ENCODE measurements around the gene ARL5A.
A peak's percentile ranks its signal among the peaks of the same experiment; 100 is the strongest.

The ARL5A gene

DNA sequence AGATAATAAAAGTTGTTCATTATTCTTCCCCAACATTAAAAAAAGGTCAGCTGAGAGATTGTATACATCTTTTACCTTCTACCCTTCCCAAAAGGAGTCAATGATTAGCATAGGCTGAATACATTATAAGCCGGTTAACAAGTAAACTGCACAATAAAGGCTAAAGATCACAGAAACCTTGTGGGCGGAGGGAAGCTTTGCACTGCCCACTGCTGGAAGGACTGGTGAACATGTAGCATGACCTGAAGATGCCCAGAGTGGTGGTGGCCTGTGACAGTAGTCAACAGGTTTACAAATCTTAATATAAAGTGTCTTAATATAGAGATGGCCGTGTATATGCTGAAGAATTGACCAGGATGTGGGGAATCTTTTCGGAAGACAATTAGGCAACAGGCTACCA, 35.6 kb downstream of the ARL5A start:
- DNase-seq: peak; percentile 49

DNA sequence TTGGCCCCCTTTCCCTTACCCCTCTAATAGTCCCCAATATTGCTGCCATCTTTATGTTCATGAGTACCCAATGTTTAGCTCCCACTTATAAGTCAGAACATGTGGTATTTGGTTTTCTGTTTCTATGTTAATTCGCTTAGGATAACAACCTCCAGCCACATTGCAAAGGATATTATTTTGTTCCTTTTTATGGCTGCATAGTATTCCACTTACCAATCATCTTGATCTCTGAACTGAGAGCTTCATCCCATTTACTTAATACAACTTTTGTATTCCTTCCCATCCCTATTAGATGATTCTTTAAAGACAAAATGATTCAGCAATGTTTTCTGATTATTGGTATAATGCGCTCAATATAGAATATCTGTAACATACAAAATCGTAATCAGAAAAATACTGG, 36.7 kb downstream of the ARL5A start:
- no peak for DNase-seq

DNA sequence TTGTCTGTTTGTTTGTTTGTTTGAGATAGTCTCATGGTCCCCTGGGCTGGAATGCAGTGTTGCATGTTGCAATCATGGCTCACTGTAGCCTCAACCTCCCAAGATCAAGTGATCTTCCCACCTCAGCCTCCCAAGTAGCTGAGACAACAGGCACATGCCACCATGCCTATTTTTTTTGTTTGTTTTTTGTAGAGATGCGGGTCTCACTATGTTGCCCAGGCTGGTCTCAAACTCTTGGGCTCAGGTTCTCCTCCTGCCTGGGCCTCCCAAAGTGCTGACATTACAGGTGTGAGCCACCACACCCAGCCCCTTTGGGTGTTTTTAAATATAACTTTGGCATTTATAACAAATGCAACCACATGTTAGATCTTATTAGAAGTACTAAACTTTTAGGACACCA, 37.5 kb downstream of the ARL5A start:
- no peak for DNase-seq

DNA sequence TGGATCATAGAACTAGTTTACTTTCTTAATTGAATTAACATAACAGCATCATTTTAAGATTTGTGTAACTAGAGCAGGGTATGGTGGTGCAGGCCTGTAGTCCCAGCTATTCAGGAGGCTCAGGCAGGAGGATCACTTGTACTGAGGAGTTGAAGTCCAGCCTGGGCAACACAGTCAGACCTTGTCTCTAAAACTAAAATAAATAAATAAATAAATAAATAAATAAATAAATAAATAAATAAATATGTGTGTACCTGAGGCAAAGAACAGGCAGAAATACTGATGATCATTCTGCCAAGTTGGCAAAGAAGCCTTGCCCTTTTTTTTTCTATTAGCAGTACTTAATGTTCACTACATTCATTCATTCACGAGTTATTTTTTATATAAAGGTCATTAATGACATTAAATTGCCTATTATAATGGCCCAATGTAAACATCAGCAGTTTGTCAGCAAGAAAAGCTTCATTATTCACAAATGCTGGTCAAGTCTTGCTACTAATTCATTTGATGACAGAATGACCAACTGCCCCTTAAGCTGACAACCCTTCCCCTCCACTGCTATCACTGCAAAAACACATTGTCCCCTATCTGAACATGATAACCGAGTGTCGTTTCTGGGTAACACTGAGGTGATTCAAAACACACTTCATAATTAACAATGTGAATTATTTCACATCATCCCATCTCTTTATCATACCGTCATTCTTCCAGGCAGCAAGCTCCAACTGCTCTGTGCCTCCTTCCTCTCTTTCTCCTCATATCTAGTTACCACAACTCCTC, 39.0 kb downstream of the ARL5A start:
- peak; percentile 88 for DNase-seq

DNA sequence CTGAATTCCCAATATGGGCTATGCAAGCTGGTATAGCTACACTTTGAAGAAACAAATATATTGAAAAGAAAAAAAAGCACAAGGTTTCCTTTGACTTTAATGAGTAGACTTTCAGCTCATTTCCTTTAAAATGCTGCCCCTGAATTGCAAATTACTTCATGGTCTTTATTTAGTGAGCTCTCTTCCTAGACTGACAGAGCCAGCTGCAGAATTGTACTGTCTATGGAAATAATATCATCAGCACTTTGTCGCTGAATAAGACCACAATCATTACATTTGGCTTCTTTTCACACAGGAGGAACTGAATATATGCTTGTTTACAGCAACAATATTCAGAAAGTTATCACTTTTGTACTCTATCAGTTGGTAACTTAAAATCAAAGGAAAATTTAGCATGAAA, 41.7 kb downstream of the ARL5A start:
- no peak for DNase-seq

DNA sequence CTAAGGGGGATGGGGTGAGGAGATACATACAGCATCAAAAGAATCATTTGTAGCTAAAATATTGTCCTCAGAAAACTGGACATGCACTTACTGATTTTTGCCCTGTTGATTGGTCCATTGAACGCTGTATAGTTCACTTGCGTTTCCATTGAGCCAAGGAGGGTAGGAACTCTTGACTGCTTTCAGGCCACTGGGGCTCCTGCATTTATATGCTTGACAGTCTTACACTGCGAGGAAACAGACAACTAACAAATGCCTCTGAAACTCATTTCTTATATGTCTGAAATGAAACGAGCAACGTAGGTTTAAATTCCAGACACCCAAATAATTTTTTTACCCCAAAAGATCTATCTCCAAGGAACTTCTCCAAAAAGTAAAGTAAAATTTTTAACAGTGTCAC, 42.1 kb downstream of the ARL5A start:
- no peak for DNase-seq

DNA sequence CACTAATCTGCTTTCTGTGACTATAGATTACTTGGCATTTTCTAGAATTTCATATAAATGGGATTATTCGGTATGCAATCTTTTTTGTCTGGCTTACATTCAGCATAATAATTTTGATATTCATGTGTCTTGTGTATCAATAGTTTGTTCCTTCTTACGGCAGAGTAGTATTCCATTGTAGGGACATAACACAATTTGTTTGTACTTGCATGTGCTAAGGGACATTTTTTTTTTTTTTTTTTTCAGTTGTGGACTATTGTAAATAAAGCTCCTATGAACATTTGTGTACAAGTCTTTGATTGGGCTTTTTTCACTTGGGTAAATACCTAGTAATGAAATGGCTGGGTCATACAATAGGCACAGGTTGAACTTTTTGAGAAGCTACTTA, 45.1 kb downstream of the ARL5A start:
- no peak for DNase-seq

DNA sequence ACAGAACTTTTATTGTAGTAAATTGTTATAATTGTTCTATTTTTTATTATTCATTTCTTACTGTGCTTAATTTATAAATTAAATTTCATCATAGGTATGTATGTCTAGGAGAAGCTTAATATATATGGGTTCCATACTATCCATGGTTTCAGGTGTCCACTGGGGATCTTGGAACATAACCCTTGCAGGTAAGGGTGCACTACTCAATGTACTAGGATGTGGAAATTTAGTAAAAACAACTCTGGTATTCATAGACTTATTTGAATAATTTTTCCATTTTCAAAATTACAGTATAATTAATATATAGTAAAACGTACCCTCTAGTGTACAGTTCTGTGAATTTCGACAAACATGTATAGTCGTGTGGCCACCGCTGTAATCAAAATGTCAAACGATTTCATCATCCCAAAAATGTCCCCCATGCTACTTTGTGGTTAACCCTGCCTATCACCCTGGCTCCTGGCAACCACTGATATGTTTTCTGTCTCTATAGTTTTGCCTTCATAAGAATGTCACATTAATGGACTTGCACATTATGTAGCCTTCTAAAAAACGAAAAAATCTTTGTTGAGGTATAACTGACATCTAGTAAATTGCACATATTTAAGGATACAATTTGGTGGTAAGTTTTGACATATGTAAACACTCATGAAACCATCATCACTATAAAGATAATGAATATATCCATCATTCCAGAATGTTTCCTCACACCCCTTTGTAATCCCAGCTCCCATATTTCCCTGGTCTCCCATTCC, 45.7 kb downstream of the ARL5A start:
- DNase-seq: peak; percentile 91

DNA sequence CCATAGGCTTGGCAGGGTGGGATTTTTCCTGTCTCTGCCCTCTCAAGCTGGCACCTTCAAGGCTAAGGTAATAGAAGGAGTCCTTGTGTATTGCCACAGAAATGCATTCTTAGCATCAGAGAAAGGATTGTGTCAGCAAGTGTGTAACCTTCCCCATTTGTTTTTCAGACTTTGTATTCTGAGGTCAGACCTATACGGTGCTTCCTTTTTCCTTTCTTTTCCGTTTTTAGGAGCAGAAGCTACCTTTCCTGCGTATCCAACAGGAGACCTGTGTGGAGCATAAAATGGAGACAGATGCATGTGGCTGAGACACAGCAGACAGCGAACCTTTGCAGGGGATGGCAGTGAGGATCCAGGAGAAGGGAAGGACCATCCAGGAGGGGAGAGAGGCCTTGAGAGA, 46.6 kb downstream of the ARL5A start:
- DNase-seq: no peak

DNA sequence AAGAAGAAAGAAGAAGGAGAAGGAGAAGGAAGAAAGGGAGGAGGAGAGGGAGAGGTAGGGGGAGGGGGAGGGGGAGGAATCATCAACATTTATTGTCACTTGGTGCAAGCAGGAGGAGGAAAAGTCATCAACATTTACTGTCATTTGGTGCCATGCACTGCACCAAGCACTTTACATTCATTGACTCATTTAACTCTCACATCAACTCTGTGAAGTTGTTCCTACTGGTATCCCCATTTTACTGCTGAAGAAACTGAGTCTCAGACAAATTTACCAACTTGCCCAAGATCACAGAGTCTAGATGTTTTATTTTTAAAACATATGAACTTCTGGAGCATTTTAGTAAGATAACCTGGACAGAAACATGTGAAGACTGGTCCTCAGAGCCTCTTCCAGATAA, 47.3 kb downstream of the ARL5A start:
- DNase-seq: no peak

DNA sequence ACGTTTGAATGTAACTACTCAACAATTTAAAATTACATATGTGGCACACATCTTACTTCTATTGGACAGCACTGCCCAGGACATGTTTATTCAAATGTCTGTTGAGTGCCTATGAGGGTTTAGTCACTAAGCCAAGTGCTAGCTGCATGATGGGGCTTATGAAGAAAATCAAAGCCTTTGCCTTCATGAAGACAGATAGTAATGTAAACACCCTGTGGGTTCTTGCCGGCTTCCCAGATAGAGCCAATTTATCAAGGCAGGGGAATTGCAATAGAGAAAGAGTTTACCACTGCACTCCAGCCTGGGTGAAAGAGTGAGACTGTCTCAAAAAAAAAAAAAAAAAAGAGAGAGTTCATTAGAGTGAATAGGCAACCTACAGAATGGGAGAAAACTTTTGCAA, 50.3 kb downstream of the ARL5A start:
- DNase-seq: no peak

DNA sequence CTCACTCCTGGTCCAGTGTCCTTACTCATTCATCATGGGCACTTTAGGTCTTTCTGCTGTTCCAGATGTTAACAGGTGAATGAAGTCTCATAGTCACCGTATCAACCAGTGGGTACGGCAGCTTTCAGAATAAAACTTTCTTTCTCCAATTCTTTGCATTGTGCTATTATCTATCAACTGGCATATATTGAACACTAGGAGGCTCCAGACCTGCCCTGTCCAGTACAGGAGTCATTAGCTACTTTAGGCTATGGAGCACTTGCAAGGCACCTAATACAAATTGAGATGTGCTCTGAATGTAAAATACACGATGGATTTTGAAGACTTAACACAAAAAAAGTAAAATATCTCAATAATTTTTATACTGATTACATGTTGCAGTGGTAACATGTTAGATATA, 50.7 kb downstream of the ARL5A start:
- peak; percentile 63 for DNase-seq

DNA sequence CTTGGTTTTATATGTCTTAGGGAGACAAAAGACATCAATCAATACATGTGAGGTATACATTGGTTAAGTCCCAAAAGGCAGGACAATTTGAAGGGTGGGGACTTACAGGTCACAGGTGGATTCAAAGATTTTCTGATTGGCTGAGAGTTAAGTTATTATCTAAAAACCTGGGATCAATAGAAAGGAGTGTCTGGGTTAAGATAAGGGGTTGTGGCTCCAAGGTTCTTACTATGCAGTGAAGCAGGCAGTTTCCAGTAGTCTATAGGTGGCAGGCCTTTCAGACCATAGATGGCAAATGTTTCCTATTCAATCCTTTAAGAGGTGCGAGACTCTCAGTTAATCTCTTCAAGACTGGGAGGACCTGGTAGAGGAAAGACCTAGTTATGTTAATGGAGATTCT, 51.9 kb downstream of the ARL5A start:
- peak; percentile 58 for DNase-seq

DNA sequence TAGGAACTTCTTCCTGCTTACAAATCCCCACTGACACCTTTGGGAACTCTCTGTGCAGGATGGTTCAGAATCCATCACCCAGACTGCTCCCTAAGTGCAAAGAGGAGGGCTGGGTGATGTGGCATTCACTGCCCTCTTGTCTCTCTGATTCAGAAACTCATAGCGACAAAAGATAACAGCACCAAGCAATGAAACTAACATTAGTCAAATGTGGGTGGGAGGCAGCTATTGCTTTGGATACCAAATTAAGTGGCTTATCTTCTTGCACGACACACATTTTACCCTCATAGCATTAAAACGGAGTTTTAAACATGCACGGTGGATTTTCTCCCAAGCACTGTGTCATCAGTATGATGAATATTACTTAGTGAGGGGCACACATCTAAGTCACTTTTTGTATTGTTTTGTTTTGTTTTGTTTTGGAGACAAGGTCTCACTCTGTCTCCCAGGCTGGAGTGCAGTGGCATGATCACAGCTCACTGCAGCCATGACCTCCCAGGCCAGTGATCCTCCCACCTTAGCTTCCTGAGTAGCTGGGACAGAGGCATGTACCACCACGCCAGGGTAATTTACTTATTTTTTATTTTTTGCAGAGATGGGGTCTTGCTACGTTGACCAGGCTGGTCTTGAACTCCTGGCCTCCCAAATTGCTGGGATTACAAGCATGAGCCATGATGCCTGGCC, 53.0 kb downstream of the ARL5A start:
- peak; percentile 90 for DNase-seq

DNA sequence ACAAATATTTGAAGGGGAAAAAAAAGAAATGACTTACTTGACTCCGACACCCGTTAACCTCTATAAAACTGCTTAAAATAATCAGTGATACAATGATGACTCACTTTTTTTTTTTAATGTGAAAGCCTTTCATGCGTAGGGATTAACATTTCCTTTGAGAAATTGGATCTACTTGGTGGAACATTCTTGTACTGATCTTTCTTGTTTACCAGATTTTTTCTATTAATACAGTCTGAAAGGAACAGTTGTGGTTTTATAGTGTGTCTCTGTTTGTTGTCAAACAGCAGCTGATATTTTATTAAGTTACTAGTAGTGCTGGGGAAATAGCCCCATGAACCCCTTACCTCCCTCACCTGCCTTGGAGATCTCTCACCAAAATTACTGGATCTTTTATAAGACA, 53.7 kb downstream of the ARL5A start:
- no peak for DNase-seq

DNA sequence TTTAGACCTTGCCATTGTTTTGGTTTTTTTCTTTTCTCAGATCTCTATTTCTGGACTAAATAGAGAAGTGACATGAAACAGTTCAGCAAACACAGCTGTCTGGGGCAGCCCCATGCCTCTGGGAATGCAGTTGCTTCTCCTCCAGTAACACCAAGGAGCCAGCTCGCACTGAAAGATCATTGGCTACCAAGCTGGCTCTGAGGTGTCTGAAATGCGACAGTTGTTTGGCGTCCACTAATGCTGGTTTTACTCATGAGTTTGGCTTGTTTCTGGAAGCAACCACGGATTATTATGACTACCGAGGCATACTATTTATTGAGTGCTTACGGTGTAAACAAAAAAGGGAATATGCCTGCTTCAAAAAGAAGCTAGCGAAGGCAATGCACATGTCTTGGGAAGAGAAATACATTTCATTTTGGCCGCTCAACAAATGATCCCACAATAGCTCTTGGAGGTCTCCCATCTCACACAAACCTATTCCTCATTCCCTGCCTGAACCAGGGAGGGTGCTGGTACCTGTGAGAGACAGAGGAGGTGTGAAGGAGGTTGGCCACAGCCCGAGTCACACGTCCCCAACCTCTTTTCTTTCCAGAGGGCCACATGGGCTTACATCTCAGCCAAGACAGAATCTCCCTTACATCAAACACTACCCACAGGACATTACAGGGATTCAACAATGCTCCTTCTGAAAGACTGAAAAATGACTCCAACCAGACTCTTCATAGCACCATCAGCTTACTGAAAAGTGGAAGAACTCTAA, 56.4 kb downstream of the ARL5A start:
- no peak for DNase-seq

DNA sequence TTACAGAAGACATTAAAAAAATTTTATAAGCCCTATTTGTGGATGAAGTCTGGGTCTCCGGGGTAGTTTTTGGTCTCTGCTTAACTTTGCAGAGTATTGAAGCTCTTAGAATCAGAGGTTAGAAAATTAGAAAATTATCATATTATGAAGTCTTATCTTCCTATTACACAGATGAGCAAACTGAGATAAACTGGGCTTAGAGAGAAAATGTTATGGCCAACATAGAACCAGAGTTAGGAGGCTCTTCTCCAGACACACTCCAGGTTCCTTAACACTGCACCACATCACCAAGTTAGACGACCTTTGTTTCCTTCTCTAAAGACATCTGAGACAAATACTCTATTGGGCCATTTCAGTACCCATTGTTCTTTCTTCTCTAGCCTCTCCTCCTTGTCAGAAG, 57.2 kb downstream of the ARL5A start:
- DNase-seq: no peak

DNA sequence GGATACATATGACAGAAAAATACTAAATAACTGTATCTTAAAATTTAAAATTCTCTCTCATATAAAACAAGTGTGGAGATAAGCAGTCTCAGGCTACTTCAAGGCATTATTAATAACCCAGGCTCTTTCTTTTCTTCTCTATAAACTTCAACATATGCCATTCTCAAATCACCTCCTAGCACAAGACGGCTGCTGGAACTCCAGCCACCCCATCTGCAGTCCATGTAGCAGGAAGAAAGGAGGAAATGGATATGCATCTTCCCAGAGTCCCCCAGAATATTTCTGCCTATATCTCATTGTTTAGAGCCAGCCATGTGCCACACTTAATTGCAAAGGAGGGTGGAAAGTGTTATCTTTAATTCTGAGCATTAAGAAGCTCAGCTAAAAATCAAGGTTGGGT, 58.6 kb downstream of the ARL5A start:
- DNase-seq: no peak

DNA sequence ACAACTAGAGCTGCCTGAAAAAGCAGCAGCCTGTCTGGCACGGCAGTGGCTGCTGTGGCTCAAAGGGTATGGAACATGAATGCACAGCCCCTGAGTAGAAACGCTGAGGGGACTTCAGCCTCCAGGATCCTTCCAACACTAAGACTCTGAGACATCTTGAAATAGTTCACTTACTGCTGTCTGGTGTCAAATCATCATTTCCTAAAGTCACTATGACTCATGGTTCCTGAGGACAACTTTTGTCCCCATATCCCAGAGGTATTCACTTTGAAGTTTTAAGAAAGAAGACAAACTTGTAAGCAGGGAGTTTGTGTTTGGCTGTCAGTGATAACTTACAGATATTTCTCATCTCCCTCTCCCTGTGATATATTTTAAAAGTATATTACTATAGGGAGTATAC, 60.7 kb downstream of the ARL5A start:
- DNase-seq: no peak

DNA sequence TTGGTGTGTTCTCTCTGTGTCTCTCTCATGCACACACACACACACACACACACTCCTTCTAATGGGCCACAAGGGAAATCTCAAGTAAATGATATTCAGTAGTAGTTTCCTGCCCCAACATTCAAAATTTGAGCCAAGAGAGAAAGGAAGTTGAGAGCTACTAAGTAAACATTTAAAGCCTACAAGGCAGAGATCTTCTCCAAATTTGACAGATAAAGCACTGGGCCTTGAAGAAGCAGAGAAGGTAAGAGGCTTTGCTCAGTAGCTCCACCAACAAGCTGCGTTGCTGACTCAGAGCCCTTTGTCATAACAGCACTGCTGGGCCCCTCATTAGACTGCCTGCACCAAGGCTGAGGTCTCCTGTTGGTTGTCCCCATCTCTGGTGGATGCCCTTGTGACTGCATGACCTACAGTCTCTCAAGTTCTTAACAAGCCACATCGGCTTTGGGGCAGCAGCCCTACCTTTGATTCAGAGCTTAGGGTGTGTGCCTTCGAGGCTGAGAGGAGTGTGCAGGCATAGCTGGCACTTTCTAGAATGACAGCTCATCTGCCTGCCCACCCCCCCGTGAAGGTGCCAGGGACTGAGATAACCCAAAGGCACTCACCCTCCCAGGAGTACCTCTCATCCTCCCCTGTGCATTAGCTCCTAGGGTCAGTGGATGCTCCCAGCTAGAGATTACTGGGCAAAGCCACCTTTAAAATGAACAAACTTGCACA, 61.6 kb downstream of the ARL5A start:
- DNase-seq: no peak

DNA sequence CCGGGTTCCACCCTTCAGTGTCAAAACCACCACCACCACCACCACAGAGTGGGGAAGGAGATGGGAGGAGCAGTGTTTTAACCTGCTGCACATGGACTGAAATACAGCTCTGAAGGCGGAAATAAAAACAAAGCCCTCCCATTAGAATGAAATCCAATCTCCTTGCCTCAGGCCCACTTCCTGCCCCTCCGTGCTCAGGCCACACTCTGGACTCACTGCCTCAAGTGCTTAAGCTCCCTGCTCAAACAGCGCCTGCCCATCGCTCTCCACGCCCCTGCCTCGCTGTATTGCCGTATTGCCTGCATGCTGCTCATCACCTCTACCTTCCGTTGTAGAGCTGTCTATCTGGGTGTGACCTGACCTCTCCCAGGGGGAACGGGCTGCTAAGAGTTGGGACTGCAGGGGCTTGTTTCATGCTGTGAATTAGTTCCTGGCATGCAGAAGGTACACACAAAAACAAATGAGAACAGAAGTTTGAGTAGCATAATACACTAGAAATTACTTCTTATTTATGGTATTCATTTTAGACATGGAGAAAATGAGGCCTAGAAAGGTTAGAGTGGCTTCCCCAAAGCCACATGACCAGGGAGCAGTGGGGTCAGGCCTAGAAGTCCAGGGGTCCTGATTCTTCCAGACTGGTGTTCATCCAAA, 62.3 kb downstream of the ARL5A start:
- DNase-seq: no peak

DNA sequence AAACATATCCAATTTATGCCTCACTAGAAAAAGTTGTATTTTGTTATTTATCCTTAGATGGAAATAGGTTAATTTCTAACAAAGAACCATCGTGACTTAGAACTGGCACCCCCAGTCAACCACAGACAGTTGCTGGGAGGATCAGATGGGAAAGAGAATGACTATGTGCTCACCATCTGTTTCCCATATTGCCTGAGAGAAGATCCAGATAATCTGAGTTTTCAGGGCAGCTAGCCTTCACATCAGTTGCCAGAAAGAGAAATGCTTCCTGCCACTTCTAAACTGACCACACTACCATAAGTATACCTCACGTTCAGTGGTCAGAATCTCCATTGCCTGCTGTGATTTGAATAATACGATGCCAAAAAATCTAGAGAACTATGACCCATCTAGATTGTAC, 65.5 kb downstream of the ARL5A start:
- no peak for DNase-seq
